Calu3 (cell line): ENCODE data around the gene ANKDD1A. TPM values are rescaled to one million over a fixed set of nuclear protein-coding genes. Genes with fewer than 3 reads are reported as not detected.
A peak's percentile ranks its signal among the peaks of the same experiment; 100 is the strongest.

Experiments
- BruUV-seq: library from RNA; stranded (reverse); fragments of 400-500 nt; replicated peaks from 2 replicates; lab custom pipeline; 2021; lab: Mats Ljungman, UMichigan
- CTCF ChIA-PET: fragments of 300-600 bp; sonication (Branson Sonifier 250); formaldehyde crosslinking; loops from one replicate; lab custom pipeline; 2022; ENCODE audit warnings: antibody characterized with exemption; lab: Charles Lee
- DNase-seq: peaks from one replicate; pipeline ENCODE4 v3.0.0; 2022
- H3K27ac Mint-ChIP-seq: one replicate; pipeline ENCODE4 v1.8.0; 2022; ENCODE audit warnings: mixed read lengths; ENCODE audit not compliant: unreplicated experiment
- H3K27me3 Mint-ChIP-seq: one replicate; pipeline ENCODE4 v1.8.0; 2022; ENCODE audit warnings: mixed read lengths; ENCODE audit not compliant: unreplicated experiment
- H3K36me3 Mint-ChIP-seq: one replicate; pipeline ENCODE4 v1.8.0; 2022; ENCODE audit warnings: mild to moderate bottlenecking, moderate library complexity, mixed read lengths; ENCODE audit not compliant: insufficient read depth, unreplicated experiment
- H3K4me1 Mint-ChIP-seq: one replicate; pipeline ENCODE4 v1.8.0; 2022; ENCODE audit warnings: mild to moderate bottlenecking, low read depth, mixed read lengths; ENCODE audit not compliant: unreplicated experiment
- H3K4me3 Mint-ChIP-seq: one replicate; pipeline ENCODE4 v1.8.0; 2022; ENCODE audit warnings: mild to moderate bottlenecking, low read depth, moderate library complexity, mixed read lengths; ENCODE audit not compliant: unreplicated experiment
- H3K9me3 Mint-ChIP-seq: one replicate; pipeline ENCODE4 v1.8.0; 2022; ENCODE audit warnings: low read depth, mixed read lengths; ENCODE audit not compliant: unreplicated experiment
- intact Hi-C: fragments of 100-400 bp; cut with micrococcal nuclease; formaldehyde crosslinking; loops from one replicate; pipeline ENCODE4 v1.10.0; 2022; ENCODE audit not compliant: unreplicated experiment
- total RNA-seq: library from RNA; stranded (reverse); gene quantifications from 2 replicates; pipeline ENCODE4 v1.2.3, GENCODE V29; 2022
- TF ChIP-seq, protein P1 (sequence below): fragments of 200-600 bp; IDR thresholded peaks from one replicate; pipeline ENCODE4 v1.8.0; 2022; ENCODE audit warnings: antibody characterized with exemption; ENCODE audit not compliant: unreplicated experiment

Gene ANKDD1A
- total RNA-seq, 1 experiment from 2014 or later, result 0.42 TPM

DNA sequence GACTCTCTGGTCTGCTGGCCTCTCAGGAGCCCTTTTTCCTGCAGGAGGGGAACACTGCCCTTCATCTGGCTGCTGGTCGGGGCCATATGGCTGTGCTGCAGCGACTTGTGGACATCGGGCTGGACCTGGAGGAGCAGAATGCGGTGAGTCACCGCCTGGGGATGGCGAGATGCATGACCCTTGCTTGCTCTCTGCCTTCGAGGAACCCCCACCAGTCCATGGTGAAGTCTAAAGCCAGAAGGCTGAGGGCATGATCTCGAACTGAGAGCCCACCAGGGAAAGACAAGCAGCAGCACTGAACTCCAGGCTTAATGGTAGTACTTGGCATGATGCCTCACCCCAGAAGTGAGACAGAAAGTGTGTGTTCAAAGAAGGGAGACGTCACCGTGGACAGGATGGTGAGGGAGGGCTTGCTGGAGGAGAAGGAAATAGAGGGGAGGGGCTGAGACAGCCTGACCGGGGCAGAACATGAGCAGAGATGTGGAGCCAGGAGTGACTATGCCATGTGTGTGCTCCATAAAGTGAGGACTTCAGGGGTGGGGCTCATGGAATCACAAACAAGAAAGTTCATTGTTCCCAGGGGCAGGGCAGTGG, 19.2 kb downstream of the ANKDD1A start:
- Mint-ChIP-seq H3K4me3 (no peak overlapping the region), H3K27ac (no peak overlapping the region), H3K4me1 (peaks cover 15% of the 10 kb centered on the region), H3K27me3 (peaks cover 54% of the 10 kb centered on the region), H3K9me3 (no peaks in the 10 kb centered on the region), H3K36me3 (no peaks in the 10 kb centered on the region)
- DNase-seq, result peak; percentile 35
- CTCF ChIA-PET, result no interaction called here
- TF ChIP-seq, protein P1, sequence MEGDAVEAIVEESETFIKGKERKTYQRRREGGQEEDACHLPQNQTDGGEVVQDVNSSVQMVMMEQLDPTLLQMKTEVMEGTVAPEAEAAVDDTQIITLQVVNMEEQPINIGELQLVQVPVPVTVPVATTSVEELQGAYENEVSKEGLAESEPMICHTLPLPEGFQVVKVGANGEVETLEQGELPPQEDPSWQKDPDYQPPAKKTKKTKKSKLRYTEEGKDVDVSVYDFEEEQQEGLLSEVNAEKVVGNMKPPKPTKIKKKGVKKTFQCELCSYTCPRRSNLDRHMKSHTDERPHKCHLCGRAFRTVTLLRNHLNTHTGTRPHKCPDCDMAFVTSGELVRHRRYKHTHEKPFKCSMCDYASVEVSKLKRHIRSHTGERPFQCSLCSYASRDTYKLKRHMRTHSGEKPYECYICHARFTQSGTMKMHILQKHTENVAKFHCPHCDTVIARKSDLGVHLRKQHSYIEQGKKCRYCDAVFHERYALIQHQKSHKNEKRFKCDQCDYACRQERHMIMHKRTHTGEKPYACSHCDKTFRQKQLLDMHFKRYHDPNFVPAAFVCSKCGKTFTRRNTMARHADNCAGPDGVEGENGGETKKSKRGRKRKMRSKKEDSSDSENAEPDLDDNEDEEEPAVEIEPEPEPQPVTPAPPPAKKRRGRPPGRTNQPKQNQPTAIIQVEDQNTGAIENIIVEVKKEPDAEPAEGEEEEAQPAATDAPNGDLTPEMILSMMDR, result no peak
- no TSS peak for BruUV-seq
- intact Hi-C loops, result no loop called here

DNA sequence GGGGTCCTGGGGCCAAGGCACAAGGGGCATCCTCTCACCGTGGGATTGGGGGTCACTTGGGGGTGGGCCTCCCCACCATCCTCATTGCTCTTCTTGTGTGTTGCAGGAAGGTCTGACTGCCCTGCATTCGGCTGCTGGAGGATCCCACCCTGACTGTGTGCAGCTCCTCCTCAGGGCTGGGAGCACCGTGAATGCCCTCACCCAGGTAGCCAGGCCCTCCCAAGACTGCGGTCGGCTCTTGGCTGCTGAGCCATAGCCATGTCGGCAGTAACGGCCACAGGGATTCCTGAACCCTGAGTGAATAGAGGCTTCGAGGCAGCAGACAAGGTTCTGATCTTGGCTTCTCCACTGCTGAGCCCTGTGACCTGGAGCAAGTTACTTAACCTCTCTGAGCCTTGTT, 19.7 kb downstream of the ANKDD1A start:
- Mint-ChIP-seq H3K27me3 (peaks cover 49% of the 10 kb centered on the region), H3K4me3 (no peak overlapping the region), H3K9me3 (no peaks in the 10 kb centered on the region), H3K4me1 (peaks cover 15% of the 10 kb centered on the region), H3K36me3 (no peaks in the 10 kb centered on the region), H3K27ac (no peak overlapping the region)
- TF ChIP-seq, protein P1, result no peak
- CTCF ChIA-PET, result no interaction called here
- intact Hi-C loops, result no loop called here
- no TSS peak for BruUV-seq
- no peak for DNase-seq

DNA sequence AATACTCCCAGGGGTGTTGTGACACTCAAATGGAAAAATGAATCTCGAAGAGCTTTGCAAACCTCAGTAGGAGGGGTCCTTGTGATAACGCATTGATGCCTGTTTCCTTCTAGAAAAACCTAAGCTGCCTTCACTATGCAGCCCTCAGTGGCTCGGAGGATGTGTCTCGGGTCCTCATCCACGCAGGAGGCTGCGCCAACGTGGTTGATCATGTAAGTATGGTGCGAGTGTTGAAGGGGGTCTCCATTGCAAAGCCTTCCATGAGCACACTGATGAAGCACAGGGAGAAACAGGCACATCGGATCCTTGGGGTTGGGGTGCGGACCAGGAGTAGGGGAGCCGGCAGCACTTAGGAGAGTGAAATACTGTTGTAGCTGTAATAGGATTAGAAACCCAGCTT, 22.3 kb downstream of the ANKDD1A start:
- CTCF ChIA-PET, result no interaction called here
- no peaks in the 10 kb centered on the region for H3K36me3 Mint-ChIP-seq
- no peak overlapping the region for H3K4me3 Mint-ChIP-seq
- no peaks in the 10 kb centered on the region for H3K9me3 Mint-ChIP-seq
- peaks cover 28% of the 10 kb centered on the region for H3K4me1 Mint-ChIP-seq
- TF ChIP-seq, protein P1, result no peak
- intact Hi-C loops, result loop anchor here (1.0 kb wide), 1 partner anchor 39 kb away; no protein-coding TSS in a partner anchor
- no peak for DNase-seq
- H3K27me3 Mint-ChIP-seq, result peaks cover 23% of the 10 kb centered on the region
- BruUV-seq, result no TSS peak
- H3K27ac Mint-ChIP-seq, result no peak overlapping the region

DNA sequence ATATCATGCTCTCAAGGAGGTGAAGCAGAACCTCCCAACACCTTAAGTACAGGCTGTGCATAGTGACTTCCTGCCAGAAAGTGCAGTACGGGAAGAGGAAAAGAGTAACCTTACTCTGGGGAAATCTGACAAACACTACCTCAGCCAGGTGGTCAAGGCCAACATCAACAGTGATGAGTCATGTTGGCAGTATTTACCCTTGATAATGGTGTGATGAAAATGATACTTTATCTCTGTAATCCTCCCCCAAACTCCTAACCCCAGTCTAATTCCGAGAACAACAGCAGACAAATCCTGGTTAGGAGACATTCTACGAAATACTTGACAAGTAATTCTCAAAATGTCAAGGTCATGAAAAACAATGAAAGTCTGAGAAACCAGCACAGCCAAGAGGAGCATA, 26.5 kb downstream of the ANKDD1A start:
- Mint-ChIP-seq H3K36me3 (no peaks in the 10 kb centered on the region), H3K4me1 (peaks cover 13% of the 10 kb centered on the region), H3K27ac (peak overlapping the region; percentile 26), H3K4me3 (no peak overlapping the region), H3K9me3 (no peaks in the 10 kb centered on the region), H3K27me3 (no peaks in the 10 kb centered on the region)
- no TSS peak for BruUV-seq
- DNase-seq, result peak; percentile 30
- TF ChIP-seq, protein P1, result no peak
- intact Hi-C loops, result no loop called here
- CTCF ChIA-PET, result no interaction called here
